ENCODE measurements around the gene PRRC2A.

The PRRC2A gene

GRCh38 chr6:31645325-31645724, 24.8 kb downstream of the PRRC2A start:
- in situ Hi-C loops (cut with HindIII; ENCODE audit: low sequenced_read_pairs) = no loop called here

DNA sequence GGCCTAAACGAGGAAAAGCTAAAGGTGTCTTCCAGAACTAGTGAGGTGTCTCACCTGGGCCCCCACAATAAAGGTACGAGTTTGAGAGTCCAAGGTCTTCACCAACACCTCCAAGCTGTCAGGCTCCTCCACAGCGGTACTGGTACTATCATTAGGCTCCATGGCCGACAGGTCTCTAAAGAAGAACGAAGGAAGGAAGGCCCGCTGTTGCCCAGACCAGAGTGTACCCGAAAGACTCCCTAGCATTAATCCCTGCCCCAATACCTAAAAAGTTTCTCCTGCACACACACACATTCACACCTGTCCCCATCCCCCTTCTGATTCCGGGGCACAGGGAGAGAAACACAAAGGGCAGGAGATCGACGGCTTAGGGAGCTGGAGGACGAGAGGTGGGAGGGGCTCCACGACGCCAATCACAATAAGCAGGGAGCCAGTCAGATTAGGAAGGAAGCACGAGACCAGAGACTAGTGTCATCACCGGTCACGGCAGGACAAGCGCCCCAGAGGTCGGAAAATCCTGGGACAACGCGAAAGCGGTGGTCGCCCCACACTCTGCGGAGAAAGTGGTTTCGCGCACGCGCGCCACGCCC, 31.2 kb downstream of the PRRC2A start:
- in situ Hi-C loops (cut with HindIII; ENCODE audit: low sequenced_read_pairs) = no loop called here

DNA sequence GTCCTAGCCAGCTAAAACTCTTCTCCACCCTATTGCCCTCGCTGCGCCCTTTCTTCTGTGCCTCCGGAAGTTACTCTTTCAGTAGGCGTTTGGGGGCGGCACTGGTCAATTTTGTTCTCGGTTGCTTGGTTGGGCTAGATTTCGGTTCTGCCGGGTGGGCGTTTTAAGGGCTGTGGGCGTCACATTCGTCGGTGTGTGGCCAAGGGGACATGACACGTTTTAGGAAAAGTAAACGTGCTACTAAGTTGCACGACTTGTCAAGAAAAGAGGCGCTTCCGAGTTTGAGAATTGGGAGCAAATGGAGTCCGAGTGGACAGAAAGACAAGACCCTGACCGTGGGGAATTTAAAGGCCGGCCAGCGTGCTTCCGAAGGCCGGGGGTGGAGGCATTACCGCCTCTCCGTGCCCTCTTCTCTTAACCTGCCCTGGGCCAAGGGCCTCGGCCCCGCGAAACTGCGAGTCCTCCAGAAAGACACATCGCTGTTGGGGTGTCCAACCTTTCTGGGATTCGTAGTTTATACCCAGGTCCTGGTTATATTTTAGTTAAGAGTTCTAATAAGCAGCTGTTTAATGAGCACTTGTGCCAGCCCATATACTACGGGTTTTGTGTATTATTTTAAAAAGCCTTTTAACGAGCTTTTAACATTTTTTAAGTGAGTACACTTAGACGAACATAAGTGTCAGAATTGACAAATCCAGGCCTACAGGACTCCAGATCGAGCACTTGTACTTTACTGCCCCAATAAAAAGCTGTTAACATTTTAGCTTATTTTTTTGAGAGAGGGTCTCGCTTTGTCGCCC, 32.6 kb downstream of the PRRC2A start:
- in situ Hi-C loops (cut with HindIII; ENCODE audit: low sequenced_read_pairs) = no loop called here

DNA sequence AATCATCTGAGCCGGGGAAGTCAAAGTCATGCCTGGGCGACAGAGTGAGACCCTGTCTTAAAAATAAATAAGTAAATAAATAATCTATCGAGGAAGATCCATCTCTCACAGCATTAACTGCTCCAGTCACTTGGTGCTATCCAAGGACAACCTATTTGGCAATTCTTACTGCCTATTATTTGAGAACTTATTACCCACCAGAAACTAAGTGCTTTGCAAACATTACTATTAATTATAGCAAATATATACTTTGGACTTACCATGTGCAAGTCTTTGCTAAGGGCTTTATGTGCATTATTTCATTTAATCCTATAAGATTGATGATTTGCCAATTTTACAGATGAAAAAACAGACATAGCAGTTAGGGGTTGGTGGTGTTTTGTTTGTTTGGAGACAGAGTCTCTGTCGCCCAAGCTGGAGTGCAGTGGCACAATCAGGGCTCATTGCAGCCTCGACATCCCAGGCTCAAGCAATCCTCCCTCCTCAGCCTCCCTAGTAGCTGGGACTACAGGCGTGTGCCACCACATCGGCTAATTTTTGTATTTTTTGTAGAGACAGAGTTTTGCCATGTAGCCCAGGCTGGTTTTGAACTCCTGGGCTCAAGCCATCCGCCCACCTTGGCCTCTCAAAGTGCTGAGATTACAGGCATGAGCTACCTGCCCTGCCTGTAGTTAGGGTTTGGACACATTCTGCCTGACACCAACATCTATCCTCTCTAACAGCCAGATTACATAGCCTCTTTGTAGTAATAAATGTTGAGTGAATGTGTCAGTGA, 34.2 kb downstream of the PRRC2A start:
- in situ Hi-C loops (cut with HindIII; ENCODE audit: low sequenced_read_pairs) = no loop called here

DNA sequence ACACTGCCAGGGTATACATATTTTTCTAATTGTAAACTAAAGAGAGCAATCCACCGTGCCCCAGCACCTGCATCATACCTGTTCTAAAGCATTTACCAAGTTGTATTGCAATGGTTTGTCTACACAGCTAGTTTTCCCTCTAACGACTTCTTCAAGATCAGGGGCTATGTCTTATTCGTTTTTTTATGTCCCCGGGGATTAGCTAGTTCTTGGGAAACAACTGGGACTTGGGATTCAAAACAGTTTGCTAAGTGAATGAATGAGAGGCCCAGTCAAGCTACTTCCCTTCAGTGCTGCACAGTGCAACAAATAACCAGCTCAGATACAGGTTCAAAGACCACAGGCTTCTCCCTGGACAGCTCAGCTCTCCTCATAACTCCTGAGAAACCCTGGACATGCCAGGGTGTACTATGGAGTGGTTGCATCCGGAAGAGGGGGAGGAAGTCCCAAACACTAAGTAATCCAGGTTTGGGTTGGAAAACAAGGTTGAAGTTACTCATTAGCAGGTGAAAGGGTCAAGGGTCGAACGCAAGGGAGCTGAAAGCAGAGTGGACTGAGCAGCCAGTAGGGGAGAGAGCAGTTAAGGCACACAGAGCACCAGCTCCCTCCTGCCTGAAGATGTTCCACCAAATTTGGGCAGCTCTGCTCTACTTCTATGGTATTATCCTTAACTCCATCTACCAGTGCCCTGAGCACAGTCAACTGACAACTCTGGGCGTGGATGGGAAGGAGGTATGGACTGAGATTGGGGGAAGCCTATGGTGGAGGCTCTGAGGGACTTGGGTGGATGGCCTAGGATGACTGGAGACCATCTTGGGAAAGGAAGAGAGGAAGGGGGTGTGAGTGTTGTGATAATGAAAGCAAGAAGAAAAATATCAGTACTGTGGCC, 35.1 kb downstream of the PRRC2A start, which contains the start of gene APOM:
Gene APOM, plus strand, starts transcription at position 546 of the 889 bp plus-strand sequence. Its CDS starts 73 bp downstream, at position 619.
- in situ Hi-C loops (cut with HindIII; ENCODE audit: low sequenced_read_pairs) = no loop called here

DNA sequence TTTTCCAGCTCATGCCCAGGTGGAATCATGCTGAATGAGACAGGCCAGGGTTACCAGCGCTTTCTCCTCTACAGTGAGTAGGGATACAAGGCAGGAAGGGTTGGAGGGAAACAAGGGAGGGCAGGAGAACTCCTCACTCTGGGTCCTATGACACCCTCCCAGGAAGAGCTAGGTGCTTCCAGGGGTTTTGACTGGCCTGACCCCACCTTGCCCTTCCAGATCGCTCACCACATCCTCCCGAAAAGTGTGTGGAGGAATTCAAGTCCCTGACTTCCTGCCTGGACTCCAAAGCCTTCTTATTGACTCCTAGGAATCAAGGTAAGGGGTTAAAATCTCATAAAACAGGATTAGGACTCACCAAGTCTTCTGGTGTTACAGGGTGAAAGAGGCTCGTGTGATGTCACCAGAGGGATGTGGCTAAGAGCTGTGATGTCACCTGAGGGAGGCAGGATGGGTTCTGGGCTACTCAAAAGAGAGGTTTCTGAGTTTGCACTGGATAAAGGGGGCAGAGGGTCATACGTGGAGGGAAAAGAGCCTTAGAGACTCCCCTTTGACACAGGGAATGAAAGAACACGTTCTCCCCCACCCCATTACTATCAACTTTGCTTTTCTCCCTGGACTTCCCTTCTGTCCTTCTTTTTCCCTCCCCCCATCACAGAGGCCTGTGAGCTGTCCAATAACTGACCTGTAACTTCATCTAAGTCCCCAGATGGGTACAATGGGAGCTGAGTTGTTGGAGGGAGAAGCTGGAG, 37.1 kb downstream of the PRRC2A start:
- in situ Hi-C loops (cut with HindIII; ENCODE audit: low sequenced_read_pairs) = no loop called here

GRCh38 chr6:31658158-31658688, 37.7 kb downstream of the PRRC2A start:
- in situ Hi-C loops (cut with HindIII; ENCODE audit: low sequenced_read_pairs) = no loop called here

DNA sequence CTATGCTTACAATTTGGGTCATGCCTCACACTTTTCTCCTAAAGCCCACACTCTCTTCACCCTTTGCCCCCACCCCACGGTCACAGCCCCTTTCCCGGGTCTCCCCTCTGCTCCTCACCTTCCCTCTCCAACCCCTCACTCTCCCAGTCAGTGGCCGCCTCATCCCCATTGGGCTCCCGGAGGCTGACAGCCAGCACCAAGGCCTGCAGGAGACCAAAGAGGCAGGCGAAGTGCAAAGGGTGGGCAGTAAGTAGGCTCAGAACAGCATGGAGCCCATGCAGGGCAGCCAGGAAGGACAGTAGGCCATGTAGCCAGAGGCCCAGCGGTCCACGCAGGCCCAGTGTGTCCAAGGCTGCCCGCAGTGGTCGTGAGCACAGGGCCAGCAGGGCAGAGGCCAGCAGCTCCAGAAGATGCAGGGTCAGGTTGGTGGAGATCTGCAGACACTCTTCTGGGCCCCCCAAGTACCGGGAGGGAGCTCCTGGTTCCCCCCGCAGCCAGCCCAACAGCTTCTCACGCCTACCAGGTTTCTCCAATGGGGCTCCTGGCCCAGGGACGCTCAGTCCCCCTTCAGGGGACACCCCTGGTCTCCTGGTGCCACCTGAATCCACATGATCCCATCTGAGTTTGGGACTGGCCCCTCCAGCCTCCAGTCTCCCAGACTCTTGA, 38.6 kb downstream of the PRRC2A start:
- in situ Hi-C loops (cut with HindIII; ENCODE audit: low sequenced_read_pairs) = no loop called here

DNA sequence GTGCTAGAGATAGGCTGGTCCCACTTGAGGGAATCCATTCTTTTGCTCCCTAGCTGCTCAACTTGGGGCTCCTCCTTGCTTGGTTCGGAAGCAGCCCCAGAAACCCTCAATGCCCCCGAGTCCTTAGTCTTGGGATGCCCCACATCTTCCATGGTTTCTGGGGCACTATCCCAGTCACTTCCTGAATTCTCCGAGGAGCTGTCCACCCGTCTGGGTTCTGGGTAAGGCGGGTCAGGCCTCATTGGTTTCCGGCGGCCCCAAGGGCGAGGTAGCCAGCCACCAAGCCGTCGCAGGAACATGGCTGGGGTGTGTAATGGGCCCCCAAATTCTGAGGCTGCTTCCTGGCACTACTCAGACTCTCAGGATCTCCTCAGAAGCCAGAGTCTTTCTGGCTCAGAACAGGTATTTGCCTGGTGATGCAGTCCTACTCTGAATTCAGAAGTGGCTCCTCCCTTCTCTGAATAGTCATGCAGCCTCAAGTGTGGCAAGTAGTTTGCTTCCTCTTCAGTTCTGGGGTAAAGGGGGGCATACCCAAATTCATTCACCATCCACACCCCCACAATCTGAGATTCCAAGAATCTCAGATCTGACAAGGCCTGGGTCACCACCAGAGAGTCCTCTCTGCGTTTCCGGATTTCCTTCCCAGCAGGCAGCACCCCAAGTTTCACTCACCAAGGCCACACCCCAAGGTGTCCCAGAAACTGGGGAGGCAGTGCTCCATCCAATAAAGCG, 39.3 kb downstream of the PRRC2A start:
- in situ Hi-C loops (cut with HindIII; ENCODE audit: low sequenced_read_pairs) = no loop called here

DNA sequence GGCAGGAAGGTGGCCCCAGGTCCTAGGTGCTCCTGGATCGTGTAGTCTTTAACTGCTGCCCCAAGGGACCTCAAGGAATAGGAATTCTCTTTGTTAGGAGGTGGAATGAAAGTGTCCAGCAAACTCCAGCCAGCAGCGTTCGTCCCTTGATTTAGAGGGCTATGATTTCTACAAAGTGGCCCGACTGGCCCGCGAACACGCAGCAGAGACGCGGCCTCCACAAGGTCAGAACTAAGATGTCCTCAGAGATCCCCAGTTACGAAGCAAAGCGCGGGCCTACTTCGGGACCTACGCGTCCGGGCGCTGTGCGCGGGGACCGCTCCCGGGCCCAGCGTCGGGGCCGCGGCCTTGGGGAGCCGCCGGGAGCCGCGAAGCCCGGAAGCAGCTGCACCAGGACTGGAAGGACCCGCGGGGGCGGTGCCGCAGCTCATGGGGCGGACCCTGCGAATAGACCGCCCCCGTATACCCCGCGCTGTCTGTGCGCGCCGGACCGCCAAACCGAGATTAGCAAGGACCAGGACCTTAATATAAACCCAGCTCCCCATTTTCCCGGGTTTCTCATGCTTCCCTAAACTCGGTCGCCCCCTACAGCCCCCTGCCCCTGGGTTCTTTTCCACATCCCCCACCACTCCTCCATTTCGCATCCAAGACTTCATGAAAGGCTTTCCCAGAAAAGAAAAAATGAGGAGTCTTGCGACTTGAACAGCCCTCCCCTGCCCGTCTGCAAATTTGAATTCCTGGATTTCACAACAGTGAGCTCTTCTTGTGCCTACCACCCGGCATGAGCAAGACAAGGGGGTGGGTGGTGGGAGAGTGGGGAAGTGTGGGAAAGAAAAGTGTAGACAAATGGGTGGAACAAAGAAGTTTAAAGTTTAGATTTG, 40.1 kb downstream of the PRRC2A start, which contains the start of gene C6orf47:
Gene C6orf47, minus strand, starts transcription at position 398 of the 881 bp plus-strand sequence. CDS start 831 bp downstream, outside the sequence.
- in situ Hi-C loops (cut with HindIII; ENCODE audit: low sequenced_read_pairs) = no loop called here

DNA sequence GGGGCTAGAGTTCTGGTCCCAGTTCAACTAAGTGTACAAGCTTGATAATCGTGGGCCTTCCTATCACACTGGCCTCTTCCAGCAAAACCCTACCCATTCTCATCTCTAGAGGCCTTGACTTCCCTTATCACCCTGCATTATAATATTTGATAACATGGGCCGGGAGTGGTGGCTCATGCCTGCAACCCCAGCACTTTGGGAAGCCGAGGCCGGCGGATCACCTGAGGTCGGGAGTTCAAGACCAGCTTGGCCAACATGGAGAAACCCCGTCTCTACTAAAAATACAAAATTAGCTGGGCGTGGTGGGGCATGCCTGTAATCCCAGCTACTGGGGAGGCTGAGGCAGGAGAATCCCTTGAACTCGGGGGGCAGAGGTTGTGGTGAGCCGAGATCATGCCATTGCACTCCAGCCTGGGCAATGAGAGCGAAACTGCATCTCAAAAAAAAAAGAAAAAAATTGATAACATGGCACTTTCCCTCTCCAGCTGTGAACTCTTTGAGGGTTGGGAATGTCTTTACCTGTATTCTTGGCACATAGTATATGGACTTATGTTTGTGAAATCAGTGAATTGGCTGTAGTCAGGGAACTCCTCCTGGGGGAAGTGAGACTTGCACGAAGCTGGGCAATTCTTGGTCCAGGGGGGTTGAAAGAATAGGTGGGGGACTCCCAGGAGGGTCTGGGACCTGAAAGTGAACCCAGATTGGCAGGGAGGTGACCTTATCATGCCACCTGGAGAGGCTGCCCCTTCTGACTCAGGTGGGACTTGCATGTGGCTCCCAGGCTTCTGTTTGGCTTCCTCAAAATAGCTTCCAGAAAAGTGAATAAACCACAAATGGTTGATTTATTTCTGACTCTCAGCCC, 41.0 kb downstream of the PRRC2A start:
- in situ Hi-C loops (cut with HindIII; ENCODE audit: low sequenced_read_pairs) = no loop called here

GRCh38 chr6:31662124-31662723, 41.7 kb downstream of the PRRC2A start:
- in situ Hi-C loops (cut with HindIII; ENCODE audit: low sequenced_read_pairs) = no loop called here

- in situ Hi-C loops (cut with HindIII; ENCODE audit: low sequenced_read_pairs) = no loop called here
Measured at GRCh38 chr6:31663126-31663960, 42.8 kb downstream of the PRRC2A start.

DNA sequence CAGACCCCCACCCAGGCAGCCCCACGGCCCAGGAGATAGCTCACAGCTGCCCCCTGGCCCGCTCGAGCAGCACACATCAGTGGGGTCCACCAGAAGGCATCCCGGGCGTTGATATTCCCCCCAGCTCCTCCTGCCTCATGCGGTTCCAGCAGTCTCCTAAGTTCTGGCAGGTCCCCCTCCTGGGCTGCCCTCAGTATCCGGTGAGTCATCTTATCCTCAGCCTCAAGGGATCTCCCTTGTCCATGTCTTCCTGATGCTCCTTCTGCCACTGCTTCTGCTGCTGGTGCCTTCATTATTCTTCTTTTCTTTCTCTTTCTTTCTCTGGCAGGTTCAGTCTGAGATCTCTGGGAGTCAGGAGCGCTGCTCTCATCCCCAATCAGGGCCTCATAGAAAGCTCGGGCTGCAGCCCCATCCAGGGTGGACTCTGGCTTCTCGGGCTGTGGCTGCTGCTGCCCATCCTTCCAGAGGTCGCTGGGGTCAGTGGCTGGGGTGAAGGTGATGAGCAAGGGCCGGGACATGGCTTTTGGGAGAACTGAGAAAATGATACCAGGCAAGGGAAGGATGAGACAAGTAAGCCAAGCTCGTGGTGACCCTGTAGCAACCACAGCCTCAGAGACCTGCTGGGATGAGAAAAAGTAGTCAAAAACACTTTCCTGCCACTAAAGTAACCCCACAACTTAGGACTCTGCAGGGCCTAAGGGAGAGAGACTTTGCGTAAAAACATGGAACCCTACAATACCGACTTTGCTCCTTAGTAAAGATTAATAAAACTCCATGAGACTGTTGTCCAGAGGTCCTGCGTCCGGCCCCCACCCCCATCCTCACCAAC, 43.7 kb downstream of the PRRC2A start:
- in situ Hi-C loops (cut with HindIII; ENCODE audit: low sequenced_read_pairs) = no loop called here
